Large intestine (tissue), 3 donors: ENCODE results near the gene LMNTD2. TPM values are rescaled to one million over a fixed set of nuclear protein-coding genes. Genes with fewer than 3 reads are reported as not detected.

Source experiments
- DNase-seq, 2 donors: peaks; one replicate each; pipeline versions ENCODE4 v3.0.0 to v3.0.0-alpha.2; 2013
- H3K27ac ChIP-seq: one replicate; pipeline ENCODE4 v1.5.1; 2013; ENCODE audit warnings: low read length
- H3K27me3 ChIP-seq: 2 replicates; pipeline ENCODE4 v1.6.1; 2013; ENCODE audit warnings: low read length; ENCODE audit not compliant: control insufficient read depth, insufficient read depth
- H3K36me3 ChIP-seq: 2 replicates; pipeline ENCODE4 v1.6.1; 2013; ENCODE audit warnings: low read length; ENCODE audit not compliant: control insufficient read depth, insufficient read depth
- H3K4me1 ChIP-seq: one replicate; pipeline ENCODE4 v1.6.1; 2013; ENCODE audit warnings: low read length; ENCODE audit not compliant: control insufficient read depth, insufficient read depth
- H3K4me3 ChIP-seq: one replicate; pipeline ENCODE4 v1.5.1; 2013; ENCODE audit warnings: low read length
- H3K9me3 ChIP-seq: one replicate; pipeline ENCODE4 v1.6.1; 2013; ENCODE audit warnings: mild to moderate bottlenecking, low read depth, low read length, moderate library complexity; ENCODE audit not compliant: control insufficient read depth
- WGBS: methylation state at CpG from one replicate; pipeline ENCODE4 v1.1.5; 2013; ENCODE audit warnings: low lambda C conversion rate; ENCODE audit not compliant: insufficient coverage; 5-methylcytosine and 5-hydroxymethylcytosine counted together
- polyA plus RNA-seq: library from polyadenylated mRNA; unstranded; fragments of 120-200 nt; gene quantifications from one replicate; pipeline ENCODE4 v1.2.1, GENCODE V29; 2013

Gene LMNTD2
- polyA plus RNA-seq, 1 donor = 4.6 TPM

- no CpG with 5 or more reads among the region's 27 CpGs for WGBS
- DNase-seq = no peak
- peaks cover 9% of the 10 kb centered on the region for H3K4me1 ChIP-seq
- no peak overlapping the region for H3K27ac ChIP-seq
- no peaks in the 10 kb centered on the region for H3K36me3 ChIP-seq
- H3K9me3 ChIP-seq = peaks cover 5% of the 10 kb centered on the region
- no peak overlapping the region for H3K4me3 ChIP-seq
- H3K27me3 ChIP-seq = peaks cover 46% of the 10 kb centered on the region
Measured at GRCh38 chr11:553083-553987, 7.2 kb downstream of the LMNTD2 start.

GRCh38 chr11:551596-551995, 8.9 kb downstream of the LMNTD2 start:
- no peak for DNase-seq
- peaks cover 5% of the 10 kb centered on the region for H3K9me3 ChIP-seq
- WGBS = no CpG with 5 or more reads among the region's 12 CpGs
- H3K36me3 ChIP-seq = no peaks in the 10 kb centered on the region
- peaks cover 30% of the 10 kb centered on the region for H3K27me3 ChIP-seq
- H3K4me1 ChIP-seq = peaks cover 9% of the 10 kb centered on the region
- no peak overlapping the region for H3K4me3 ChIP-seq
- no peak overlapping the region for H3K27ac ChIP-seq

- peaks cover under 1% of the 10 kb centered on the region for H3K9me3 ChIP-seq
- no peaks in the 10 kb centered on the region for H3K36me3 ChIP-seq
- H3K27me3 ChIP-seq = peaks cover 25% of the 10 kb centered on the region
- no peak for DNase-seq
- peaks cover 9% of the 10 kb centered on the region for H3K4me1 ChIP-seq
- H3K4me3 ChIP-seq = no peak overlapping the region
- WGBS = no CpG with 5 or more reads among the region's 16 CpGs
- H3K27ac ChIP-seq = no peak overlapping the region
Measured at GRCh38 chr11:551131-551530, 9.4 kb downstream of the LMNTD2 start.

GRCh38 chr11:550746-551085, 9.8 kb downstream of the LMNTD2 start:
- Histone ChIP-seq H3K27me3 (peaks cover 22% of the 10 kb centered on the region), H3K27ac (no peak overlapping the region)

GRCh38 chr11:550021-550745, 10.4 kb downstream of the LMNTD2 start:
- Histone ChIP-seq H3K4me1 (peaks cover 9% of the 10 kb centered on the region), H3K4me3 (no peak overlapping the region), H3K27ac (no peak overlapping the region), H3K27me3 (peaks cover 17% of the 10 kb centered on the region), H3K36me3 (no peaks in the 10 kb centered on the region), H3K9me3 (no peaks in the 10 kb centered on the region)
- no peak for DNase-seq
- WGBS = no CpG with 5 or more reads among the region's 25 CpGs

More at GRCh38 chr11:550746-551085, 9.8 kb downstream of the LMNTD2 start:
- DNase-seq = no peak
- Histone ChIP-seq H3K9me3 (no peaks in the 10 kb centered on the region), H3K4me1 (peaks cover 9% of the 10 kb centered on the region), H3K36me3 (no peaks in the 10 kb centered on the region), H3K4me3 (no peak overlapping the region)
- WGBS = no CpG with 5 or more reads among the region's 5 CpGs

- Histone ChIP-seq H3K4me1 (peaks cover 5% of the 10 kb centered on the region), H3K27ac (no peak overlapping the region), H3K9me3 (no peaks in the 10 kb centered on the region), H3K36me3 (no peaks in the 10 kb centered on the region), H3K4me3 (no peak overlapping the region), H3K27me3 (peaks cover 7% of the 10 kb centered on the region)
- WGBS = no CpG with 5 or more reads among the region's 32 CpGs
- no peak for DNase-seq
Measured at GRCh38 chr11:548700-549603, 11.6 kb downstream of the LMNTD2 start.

- Histone ChIP-seq H3K27me3 (no peaks in the 10 kb centered on the region), H3K36me3 (no peaks in the 10 kb centered on the region), H3K9me3 (no peaks in the 10 kb centered on the region), H3K4me1 (peaks cover 3% of the 10 kb centered on the region), H3K27ac (no peak overlapping the region), H3K4me3 (no peak overlapping the region)
- WGBS = no CpG with 5 or more reads among the region's 11 CpGs
- no peak for DNase-seq
Measured at GRCh38 chr11:545171-545570, 15.4 kb downstream of the LMNTD2 start.

- Histone ChIP-seq H3K27me3 (no peaks in the 10 kb centered on the region), H3K27ac (no peak overlapping the region), H3K9me3 (no peaks in the 10 kb centered on the region), H3K4me3 (no peak overlapping the region), H3K4me1 (peaks cover 3% of the 10 kb centered on the region), H3K36me3 (no peaks in the 10 kb centered on the region)
- no CpG with 5 or more reads among the region's 5 CpGs for WGBS
- DNase-seq = no peak
Measured at GRCh38 chr11:544817-545166, 15.7 kb downstream of the LMNTD2 start.

GRCh38 chr11:541433-541885, 19.1 kb downstream of the LMNTD2 start:
- Histone ChIP-seq H3K9me3 (peaks cover 9% of the 10 kb centered on the region), H3K27me3 (peaks cover 19% of the 10 kb centered on the region), H3K36me3 (no peaks in the 10 kb centered on the region), H3K27ac (no peak overlapping the region), H3K4me3 (no peak overlapping the region), H3K4me1 (peaks cover 17% of the 10 kb centered on the region)
- DNase-seq = no peak
- no CpG with 5 or more reads among the region's 20 CpGs for WGBS
